IMR-90 (cell line): ENCODE measurements around the gene VARS2. TPM values are rescaled to one million over a fixed set of nuclear protein-coding genes. Genes with fewer than 3 reads are reported as not detected.
"Not testable (repeated sequence)": the region's sequence is repeated elsewhere in the genome, so short reads cannot be mapped to it uniquely, and the experiment has no call there.

ENCODE experiments used
- ATAC-seq: fragments of 200-7000 bp; cut with Tn5 transposase; 2 replicates; pipeline ENCODE4 v1.9.1; 2020; ENCODE audit warnings: low read depth, mild to moderate bottlenecking, moderate library complexity
- BruUV-seq: library from RNA; stranded (reverse); fragments of 400-500 nt; replicated peaks from 2 replicates; lab custom pipeline; 2021; lab: Mats Ljungman, UMichigan
- CTCF ChIA-PET: fragments of 300-600 bp; formaldehyde crosslinking; extraction: SDS; loops from one replicate; lab custom pipeline; 2021; ENCODE audit warnings: antibody characterized with exemption; lab: Yijun Ruan, JAX
- POLR2A ChIA-PET: fragments of 300-600 bp; sonication (Branson Sonifier 250); formaldehyde crosslinking; loops from one replicate; lab custom pipeline; 2022; ENCODE audit warnings: antibody characterized with exemption; ENCODE audit not compliant: unreplicated experiment; lab: Charles Lee
- DNase-seq: peaks from one replicate; pipeline ENCODE4 v3.0.0; 2013
- H2AFZ ChIP-seq: replicated peaks from 2 replicates; pipeline ENCODE3; 2013; ENCODE audit warnings: low read length, mild to moderate bottlenecking; ENCODE audit not compliant: poor library complexity
- H2AK5ac ChIP-seq: 2 replicates; pipeline ENCODE4 v1.6.1; 2013; ENCODE audit warnings: low read depth, low read length, inconsistent platforms
- H2AK9ac ChIP-seq: replicated peaks from 2 replicates; pipeline ENCODE3; 2013; ENCODE audit warnings: mild to moderate bottlenecking, low read depth, low read length, moderate library complexity; ENCODE audit not compliant: poor library complexity
- H2BK120ac ChIP-seq: 2 replicates; pipeline ENCODE4 v1.6.1; 2013; ENCODE audit warnings: low read depth, low read length, inconsistent platforms
- H2BK15ac ChIP-seq: 3 replicates; pipeline ENCODE4 v1.6.1; 2013; ENCODE audit warnings: low read depth, low read length, inconsistent platforms
- H2BK20ac ChIP-seq: 2 replicates; pipeline ENCODE4 v1.6.1; 2013; ENCODE audit warnings: low read depth, mild to moderate bottlenecking, inconsistent platforms, low read length, moderate library complexity
- H2BK5ac ChIP-seq: 2 replicates; pipeline ENCODE4 v1.6.1; 2013; ENCODE audit warnings: mild to moderate bottlenecking, low read depth, low read length, inconsistent platforms; ENCODE audit not compliant: poor library complexity, severe bottlenecking
- H3K14ac ChIP-seq: replicated peaks from 2 replicates; pipeline ENCODE4 v1.6.1; 2013; ENCODE audit warnings: low read depth, low read length, inconsistent platforms
- H3K18ac ChIP-seq: 2 replicates; pipeline ENCODE4 v1.6.1; 2013; ENCODE audit warnings: low read depth, low read length, control low read depth
- H3K23ac ChIP-seq: 2 replicates; pipeline ENCODE4 v1.6.1; 2013; ENCODE audit warnings: low read depth, low read length, inconsistent platforms
- H3K27ac ChIP-seq: 2 replicates; pipeline ENCODE4 v1.5.1; 2013; ENCODE audit warnings: mild to moderate bottlenecking, control low read depth, low read length; ENCODE audit not compliant: insufficient read depth
- H3K27me3 ChIP-seq: 2 replicates; pipeline ENCODE4 v1.6.1; 2013; ENCODE audit warnings: low read length; ENCODE audit not compliant: control insufficient read depth, insufficient read depth
- H3K36me3 ChIP-seq: 2 replicates; pipeline ENCODE4 v1.6.1; 2013; ENCODE audit warnings: low read length, mixed read lengths; ENCODE audit not compliant: control insufficient read depth, insufficient read depth
- H3K4ac ChIP-seq: 2 replicates; pipeline ENCODE4 v1.6.1; 2013; ENCODE audit warnings: low read depth, low read length, inconsistent platforms
- H3K4me1 ChIP-seq: 2 replicates; pipeline ENCODE4 v1.6.1; 2013; ENCODE audit warnings: low read length, mixed read lengths; ENCODE audit not compliant: control insufficient read depth, insufficient read depth
- H3K4me2 ChIP-seq: 2 replicates; pipeline ENCODE4 v1.6.1; 2013; ENCODE audit warnings: low read depth, mild to moderate bottlenecking, control low read depth, low read length, moderate library complexity
- H3K4me3 ChIP-seq: 2 replicates; pipeline ENCODE4 v1.5.1; 2013; ENCODE audit warnings: low read depth, mild to moderate bottlenecking, control low read depth, low read length, moderate library complexity; ENCODE audit not compliant: insufficient read depth
- H3K56ac ChIP-seq: 2 replicates; pipeline ENCODE4 v1.6.1; 2013; ENCODE audit warnings: low read length, inconsistent platforms; ENCODE audit not compliant: insufficient read depth; ENCODE audit errors: extremely low read depth
- H3K79me1 ChIP-seq, 2 experiments: 2 replicates each; pipeline ENCODE4 v1.6.1; 2013; ENCODE audit warnings: low read length in 2 of 2, inconsistent platforms in 1 of 2, low read depth in 1 of 2
- H3K9ac ChIP-seq: 2 replicates; pipeline ENCODE4 v1.6.1; 2013; ENCODE audit warnings: low read depth, low read length, control low read depth
- H3K9me1 ChIP-seq: 2 replicates; pipeline ENCODE4 v1.6.1; 2013; ENCODE audit warnings: low read length, inconsistent platforms; ENCODE audit not compliant: insufficient read depth
- H3K9me3 ChIP-seq: 2 replicates; pipeline ENCODE4 v1.6.1; 2013; ENCODE audit warnings: low read length; ENCODE audit not compliant: control insufficient read depth, insufficient read depth
- H4K20me1 ChIP-seq: 2 replicates; pipeline ENCODE4 v1.6.1; 2013; ENCODE audit warnings: low read length, inconsistent platforms; ENCODE audit not compliant: insufficient read depth
- H4K5ac ChIP-seq: 2 replicates; pipeline ENCODE4 v1.6.1; 2013; ENCODE audit warnings: mild to moderate bottlenecking, low read depth, low read length, control low read depth
- H4K8ac ChIP-seq, 2 experiments: 2 replicates each; pipeline ENCODE4 v1.6.1; 2013; ENCODE audit warnings: low read depth in 2 of 2, low read length in 2 of 2, control low read depth in 1 of 2, inconsistent platforms in 1 of 2
- H4K91ac ChIP-seq: 2 replicates; pipeline ENCODE4 v1.6.1; 2013; ENCODE audit warnings: low read depth, low read length, inconsistent platforms; ENCODE audit not compliant: insufficient read depth
- WGBS, 2 experiments: methylation state at CpG; one replicate each; pipeline versions ENCODE4 v1.1.5 to v1.1.7; 2013; ENCODE audit warnings: missing lambda C conversion rate in 2 of 2; ENCODE audit not compliant: insufficient read length in 1 of 2; ENCODE audit errors: extremely low coverage in 2 of 2; 5-methylcytosine and 5-hydroxymethylcytosine counted together
- dilution Hi-C: fragments of 300-500 bp; cut with HindIII; formaldehyde crosslinking; loops from one replicate; pipeline ENCODE4 v1.14.3; 2018; ENCODE audit warnings: low sequenced_read_pairs; ENCODE audit not compliant: unreplicated experiment
- in situ Hi-C: fragments of 300-500 bp; cut with MboI; formaldehyde crosslinking; loops from 3 replicates; pipeline ENCODE4 v1.14.3; 2019; ENCODE audit warnings: low sequenced_read_pairs, inconsistent platforms, mixed read lengths
- intact Hi-C: fragments of 100-400 bp; cut with micrococcal nuclease; formaldehyde crosslinking; loops from 2 replicates; pipeline ENCODE4 v1.10.0; 2022
- polyA plus RNA-seq, 3 experiments: library from polyadenylated mRNA; depleted of rRNA; stranded (reverse); fragments of >200 nt; gene quantifications; 2 replicates each; pipeline ENCODE4 v1.2.3, GENCODE V29; 2012; ENCODE audit warnings: low replicate concordance in 1 of 3
- total RNA-seq: library from RNA; depleted of rRNA; stranded (reverse); fragments of >200 nt; gene quantifications from 2 replicates; pipeline ENCODE4 v1.2.3, GENCODE V29; 2012

Gene VARS2
- total and polyA plus RNA-seq, 2 of the 4 experiments (the other 2 are of a cell fraction), result 7.2 to 14.0 TPM

DNA sequence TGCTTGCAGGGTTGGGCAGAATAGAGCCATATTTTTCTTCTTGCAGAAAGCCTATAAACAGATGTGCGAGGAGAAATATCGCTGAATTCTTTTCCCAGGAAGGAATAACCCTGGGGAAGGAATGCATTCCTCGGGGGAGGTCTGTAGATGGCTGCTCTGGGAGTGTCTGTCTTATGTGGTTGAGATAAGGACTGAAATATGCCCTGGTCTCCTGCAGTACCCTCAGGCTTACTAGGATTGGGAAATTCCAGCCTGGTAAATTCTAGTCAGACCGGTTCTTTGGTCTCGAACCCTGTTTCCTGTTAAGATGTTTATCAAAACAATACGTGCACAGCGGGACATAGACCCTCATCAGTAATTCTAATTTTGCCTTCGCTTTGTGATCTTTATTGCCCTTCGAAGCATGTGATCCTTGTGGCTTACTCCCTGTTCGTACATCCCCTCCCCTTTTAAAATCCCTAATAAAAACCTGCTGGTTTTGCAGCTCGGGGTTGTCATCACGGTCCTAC, 44.7 kb upstream of the VARS2 start:
- WGBS, 2 experiments, result 67% methylated on average over 4 of the region's 12 CpGs; no CpG with 5 or more reads in 1 of the 2 experiments
- dilution Hi-C loops, H3K56ac ChIP-seq: not testable (repeated sequence)

More for the DNA sequence above, 44.7 kb upstream of the VARS2 start:
- H2AFZ ChIP-seq, H3K14ac ChIP-seq, H3K79me1 ChIP-seq, POLR2A ChIA-PET, H3K36me3 ChIP-seq, H2BK5ac ChIP-seq, H3K4ac ChIP-seq, H2AK5ac ChIP-seq, in situ Hi-C loops, H3K23ac ChIP-seq, H2BK120ac ChIP-seq, intact Hi-C loops, H4K20me1 ChIP-seq, DNase-seq, H2AK9ac ChIP-seq, H3K4me3 ChIP-seq, H3K27ac ChIP-seq, CTCF ChIA-PET, H4K8ac ChIP-seq, H3K18ac ChIP-seq, H3K4me2 ChIP-seq, H4K5ac ChIP-seq, H4K91ac ChIP-seq, ATAC-seq, BruUV-seq, H2BK20ac ChIP-seq, H3K9me1 ChIP-seq, H3K4me1 ChIP-seq, H2BK15ac ChIP-seq, H3K9ac ChIP-seq: not testable (repeated sequence)
- H3K27me3 ChIP-seq, result peaks cover 14% of the 10 kb centered on the region
- peaks cover 15% of the 10 kb centered on the region for H3K9me3 ChIP-seq
